Superior temporal gyrus (tissue), 1 donor: ENCODE results near the gene PATZ1.

Experiments
- DNase-seq: peaks from one replicate; pipeline ENCODE4 v3.0.0-alpha.2; 2016; ENCODE audit errors: extremely low spot score

The PATZ1 gene

GRCh38 chr22:31282748-31283468 lies 63.2 kb downstream of the PATZ1 start:
- DNase-seq: no peak

- DNase-seq: no peak
Measured at GRCh38 chr22:31281733-31282132, 64.4 kb downstream of the PATZ1 start.

GRCh38 chr22:31279821-31280505 lies 66.2 kb downstream of the PATZ1 start:
- DNase-seq: no peak

GRCh38 chr22:31279327-31279669 lies 66.8 kb downstream of the PATZ1 start:
- no peak for DNase-seq

- no peak for DNase-seq
Measured at GRCh38 chr22:31278626-31279326, 67.4 kb downstream of the PATZ1 start.

- DNase-seq: no peak
Measured at GRCh38 chr22:31278151-31278621, 68.0 kb downstream of the PATZ1 start.

- DNase-seq: no peak
Measured at GRCh38 chr22:31277741-31278140, 68.4 kb downstream of the PATZ1 start.

DNA sequence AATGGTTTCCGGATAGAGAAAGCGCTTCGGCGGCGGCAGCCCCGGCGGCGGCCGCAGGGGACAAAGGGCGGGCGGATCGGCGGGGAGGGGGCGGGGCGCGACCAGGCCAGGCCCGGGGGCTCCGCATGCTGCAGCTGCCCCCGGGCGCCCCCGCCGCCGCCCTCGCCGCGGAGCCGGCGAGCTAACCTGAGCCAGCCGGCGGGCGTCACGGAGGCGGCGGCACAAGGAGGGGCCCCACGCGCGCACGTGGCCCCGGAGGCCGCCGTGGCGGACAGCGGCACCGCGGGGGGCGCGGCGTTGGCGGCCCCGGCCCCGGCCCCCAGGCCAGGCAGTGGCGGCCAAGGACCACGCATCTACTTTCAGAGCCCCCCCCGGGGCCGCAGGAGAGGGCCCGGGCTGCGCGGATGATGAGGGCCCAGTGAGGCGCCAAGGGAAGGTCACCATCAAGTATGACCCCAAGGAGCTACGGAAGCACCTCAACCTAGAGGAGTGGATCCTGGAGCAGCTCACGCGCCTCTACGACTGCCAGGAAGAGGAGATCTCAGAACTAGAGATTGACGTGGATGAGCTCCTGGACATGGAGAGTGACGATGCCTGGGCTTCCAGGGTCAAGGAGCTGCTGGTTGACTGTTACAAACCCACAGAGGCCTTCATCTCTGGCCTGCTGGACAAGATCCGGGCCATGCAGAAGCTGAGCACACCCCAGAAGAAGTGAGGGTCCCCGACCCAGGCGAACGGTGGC lies 69.5 kb downstream of the PATZ1 start:
- no peak for DNase-seq
